ENCODE results near the gene PTPRN2. TPM values are rescaled to one million over a fixed set of nuclear protein-coding genes. Genes with fewer than 3 reads are reported as not detected.
A peak's percentile ranks its signal among the peaks of the same experiment; 100 is the strongest.

Gene PTPRN2
- total and polyA plus RNA-seq, 2 of the 13 experiments (the other 11 are each of a cell fraction or from before 2014, with no cell fraction given) = 2.5 to 24.2 TPM

GRCh38 chr7:158263110-158263963 lies 324.3 kb downstream of the PTPRN2 start (continued):
- TF ChIP-seq CREM (IDR thresholded peaks at IDR 0.05) = no peak
- no peak for TF ChIP-seq CREM (CRISPR knock-in tag; IDR thresholded peaks at IDR 0.05)
- no peak for TF ChIP-seq ZNF510 (CRISPR knock-in tag; IDR thresholded peaks at IDR 0.05; ENCODE audit: low read depth)
- TF ChIP-seq JARID2 (CRISPR knock-in tag; IDR thresholded peaks at IDR 0.05; ENCODE audit: insufficient replicate concordance) = no peak
- TF ChIP-seq MAFF (IDR thresholded peaks at IDR 0.05; ENCODE audit: low read depth, low read length) = no peak
- TF ChIP-seq ATAD3A (CRISPR knock-in tag; IDR thresholded peaks at IDR 0.05) = no peak
- no peak for TF ChIP-seq ZFP1 (CRISPR knock-in tag; IDR thresholded peaks at IDR 0.05)
- TF ChIP-seq ATF1 (CRISPR knock-in tag; IDR thresholded peaks at IDR 0.05) = no peak
- no peak for TF ChIP-seq ERF (CRISPR knock-in tag; IDR thresholded peaks at IDR 0.05)
- no peak for TF ChIP-seq KDM1A (CRISPR knock-in tag; IDR thresholded peaks at IDR 0.05)
- TF ChIP-seq KAT2B (IDR thresholded peaks at IDR 0.05; ENCODE audit: borderline replicate concordance, low read depth, low read length) = no peak
- TF ChIP-seq MYPOP (CRISPR knock-in tag; IDR thresholded peaks at IDR 0.05) = no peak
- peak; percentile 54; the same call in 1 of the 2 replicates for TF ChIP-seq PAXIP1 (CRISPR knock-in tag; conservative IDR thresholded peaks at IDR 0.05)
- no peak for TF ChIP-seq ZNF530 (CRISPR knock-in tag; IDR thresholded peaks at IDR 0.05; ENCODE audit: low read depth)
- TF ChIP-seq TAF1 (CRISPR knock-in tag; IDR thresholded peaks at IDR 0.05) = no peak
- TF ChIP-seq ZNF605 (CRISPR knock-in tag; IDR thresholded peaks at IDR 0.05) = peak; percentile 56; the same call in 1 of the 2 replicates
- no peak for TF ChIP-seq ZNF670 (CRISPR knock-in tag; IDR thresholded peaks at IDR 0.05; ENCODE audit: borderline replicate concordance)
- no peak for TF ChIP-seq ZNF275 (CRISPR knock-in tag; IDR thresholded peaks at IDR 0.05; ENCODE audit: borderline replicate concordance)
- no peak for TF ChIP-seq ZNF678 (CRISPR knock-in tag; IDR thresholded peaks at IDR 0.05)
- TF ChIP-seq ZNF552 (CRISPR knock-in tag; IDR thresholded peaks at IDR 0.05; ENCODE audit: borderline replicate concordance) = no peak
